Sigmoid colon (tissue), 4 donors: ENCODE measurements around the gene ZNF839.

Experiments
- EP300 ChIP-seq, 4 donors: sonication (generic); formaldehyde crosslinking; IDR thresholded peaks; one replicate each; pipeline ENCODE4 v1.6.1; 2017; ENCODE audit warnings: antibody characterized with exemption in 4 of 4
- POLR2A ChIP-seq, 2 donors: fragments of 450-650 bp; IDR thresholded peaks; one replicate each; pipeline ENCODE4 v1.6.1; 2016; ENCODE audit warnings: antibody characterized with exemption in 2 of 2, mild to moderate bottlenecking in 2 of 2, moderate library complexity in 2 of 2
- POLR2AphosphoS5 ChIP-seq, 4 donors: sonication (generic); formaldehyde crosslinking; IDR thresholded peaks; one replicate each; pipeline ENCODE4 v1.6.1; 2017; ENCODE audit warnings: antibody characterized with exemption in 4 of 4
- TF ChIP-seq, protein P1 (sequence below), 4 experiments: fragments of 450-650 bp in 3 of 4; fragments of 200-600 bp in 1 of 4; IDR thresholded peaks; one replicate each; pipeline ENCODE4 v1.5.1; 2016 to 2019; ENCODE audit warnings: antibody characterized with exemption in 4 of 4, mild to moderate bottlenecking in 3 of 4, moderate library complexity in 2 of 4

DNA sequence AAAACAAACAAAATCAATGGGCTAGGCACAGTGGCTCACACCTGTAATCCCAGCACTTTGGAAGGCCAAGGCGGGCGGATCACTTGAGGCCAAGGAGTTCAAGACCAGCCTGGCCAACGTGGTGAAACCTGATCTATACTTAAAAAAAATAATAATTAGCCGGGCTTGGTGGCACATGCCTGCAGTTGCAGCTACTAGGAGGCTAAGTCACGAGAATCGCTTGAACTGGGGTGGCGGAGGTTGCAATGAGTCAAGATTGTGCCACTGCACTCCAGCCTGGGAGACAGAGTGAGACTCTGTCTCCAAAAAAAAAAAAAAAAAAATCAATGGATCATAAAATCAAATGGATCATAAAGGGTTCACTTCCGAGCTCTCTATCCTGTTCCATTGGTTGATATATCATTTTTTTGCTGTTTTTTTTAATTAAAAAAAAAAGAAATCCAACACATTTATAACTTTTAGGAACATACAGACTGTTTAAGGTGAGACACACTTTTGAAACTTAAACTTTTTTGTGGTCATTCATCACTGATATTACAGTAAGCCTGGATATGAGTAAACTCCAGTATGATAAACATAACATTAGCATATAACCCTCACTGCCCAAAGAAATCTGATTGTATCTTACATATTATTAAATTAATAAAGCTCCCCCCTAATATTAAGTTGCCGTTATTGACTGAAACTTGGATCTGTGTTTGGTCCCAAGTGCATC is 36.6 kb upstream of the ZNF839 start:
- TF ChIP-seq POLR2A (IDR thresholded peaks at IDR 0.05), result no peak
- TF ChIP-seq, protein P1, sequence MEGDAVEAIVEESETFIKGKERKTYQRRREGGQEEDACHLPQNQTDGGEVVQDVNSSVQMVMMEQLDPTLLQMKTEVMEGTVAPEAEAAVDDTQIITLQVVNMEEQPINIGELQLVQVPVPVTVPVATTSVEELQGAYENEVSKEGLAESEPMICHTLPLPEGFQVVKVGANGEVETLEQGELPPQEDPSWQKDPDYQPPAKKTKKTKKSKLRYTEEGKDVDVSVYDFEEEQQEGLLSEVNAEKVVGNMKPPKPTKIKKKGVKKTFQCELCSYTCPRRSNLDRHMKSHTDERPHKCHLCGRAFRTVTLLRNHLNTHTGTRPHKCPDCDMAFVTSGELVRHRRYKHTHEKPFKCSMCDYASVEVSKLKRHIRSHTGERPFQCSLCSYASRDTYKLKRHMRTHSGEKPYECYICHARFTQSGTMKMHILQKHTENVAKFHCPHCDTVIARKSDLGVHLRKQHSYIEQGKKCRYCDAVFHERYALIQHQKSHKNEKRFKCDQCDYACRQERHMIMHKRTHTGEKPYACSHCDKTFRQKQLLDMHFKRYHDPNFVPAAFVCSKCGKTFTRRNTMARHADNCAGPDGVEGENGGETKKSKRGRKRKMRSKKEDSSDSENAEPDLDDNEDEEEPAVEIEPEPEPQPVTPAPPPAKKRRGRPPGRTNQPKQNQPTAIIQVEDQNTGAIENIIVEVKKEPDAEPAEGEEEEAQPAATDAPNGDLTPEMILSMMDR (IDR thresholded peaks at IDR 0.05), result no peak
- TF ChIP-seq POLR2AphosphoS5 (IDR thresholded peaks at IDR 0.05), result no peak
- TF ChIP-seq EP300 (IDR thresholded peaks at IDR 0.05), result no peak
